ENCODE results near the gene DMXL1.

DNA sequence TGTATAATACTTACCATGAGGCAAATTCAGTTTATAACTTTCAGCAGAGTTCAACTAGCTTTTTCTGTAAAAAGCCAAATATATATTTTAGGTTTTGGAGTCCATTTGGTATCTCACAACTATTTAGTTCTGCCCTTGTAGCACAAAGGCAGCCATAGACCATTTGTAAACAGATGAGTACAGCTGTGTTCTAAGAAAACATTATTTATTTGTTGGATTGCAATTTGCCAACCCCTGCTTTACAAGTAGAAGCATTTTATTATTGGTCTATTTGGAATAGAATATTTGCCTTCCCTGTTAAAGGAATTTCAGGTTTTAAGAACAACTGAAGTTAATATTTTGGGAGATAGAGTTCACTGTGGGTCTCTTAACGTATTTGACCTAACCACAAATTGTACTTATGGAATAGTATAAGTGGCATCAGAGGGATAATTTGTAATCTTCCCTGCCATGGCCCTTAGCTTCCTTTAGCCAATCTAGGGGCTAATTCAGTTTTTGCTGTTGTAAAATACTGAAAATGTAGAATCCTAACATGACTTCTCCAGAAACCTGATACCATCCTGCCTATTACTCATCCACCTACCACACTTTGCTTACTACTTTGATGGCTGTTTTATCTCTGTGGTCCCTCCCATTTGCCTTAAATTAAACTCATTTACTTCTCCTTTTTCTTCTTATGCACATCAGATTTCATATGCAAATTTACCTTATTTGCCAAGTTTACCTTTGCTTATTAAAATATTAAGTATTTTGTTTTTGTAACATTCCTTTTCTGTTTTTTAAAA is 109.2 kb downstream of the DMXL1 start:
- TF ChIP-seq, protein P1, sequence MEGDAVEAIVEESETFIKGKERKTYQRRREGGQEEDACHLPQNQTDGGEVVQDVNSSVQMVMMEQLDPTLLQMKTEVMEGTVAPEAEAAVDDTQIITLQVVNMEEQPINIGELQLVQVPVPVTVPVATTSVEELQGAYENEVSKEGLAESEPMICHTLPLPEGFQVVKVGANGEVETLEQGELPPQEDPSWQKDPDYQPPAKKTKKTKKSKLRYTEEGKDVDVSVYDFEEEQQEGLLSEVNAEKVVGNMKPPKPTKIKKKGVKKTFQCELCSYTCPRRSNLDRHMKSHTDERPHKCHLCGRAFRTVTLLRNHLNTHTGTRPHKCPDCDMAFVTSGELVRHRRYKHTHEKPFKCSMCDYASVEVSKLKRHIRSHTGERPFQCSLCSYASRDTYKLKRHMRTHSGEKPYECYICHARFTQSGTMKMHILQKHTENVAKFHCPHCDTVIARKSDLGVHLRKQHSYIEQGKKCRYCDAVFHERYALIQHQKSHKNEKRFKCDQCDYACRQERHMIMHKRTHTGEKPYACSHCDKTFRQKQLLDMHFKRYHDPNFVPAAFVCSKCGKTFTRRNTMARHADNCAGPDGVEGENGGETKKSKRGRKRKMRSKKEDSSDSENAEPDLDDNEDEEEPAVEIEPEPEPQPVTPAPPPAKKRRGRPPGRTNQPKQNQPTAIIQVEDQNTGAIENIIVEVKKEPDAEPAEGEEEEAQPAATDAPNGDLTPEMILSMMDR (conservative IDR thresholded peaks at IDR 0.05), result no peak
- no peak for TF ChIP-seq ZFX (IDR thresholded peaks at IDR 0.05)
